GM18907 (cell line): ENCODE data around the gene SSNA1.

ENCODE experiments used
- ATAC-seq: cut with Tn5 transposase; IDR thresholded peaks from one replicate; pipeline ENCODE4 v1.9.1; 2021; ENCODE audit warnings: mild to moderate bottlenecking, moderate library complexity; ENCODE audit not compliant: unreplicated experiment

The SSNA1 gene

GRCh38 chr9:137199411-137200121 is 11.1 kb downstream of the SSNA1 start:
- ATAC-seq: no peak

GRCh38 chr9:137200311-137201204 is 12.1 kb downstream of the SSNA1 start, which contains the start of gene TPRN:
TPRN (minus strand) TSS chr9:137200741; CDS start chr9:137200711, 30 bp downstream.
- peak; percentile 84 for ATAC-seq

GRCh38 chr9:137201205-137201868 is 12.9 kb downstream of the SSNA1 start:
- ATAC-seq: no peak

- no peak for ATAC-seq
Measured at GRCh38 chr9:137202966-137203365, 14.5 kb downstream of the SSNA1 start.

- ATAC-seq: no peak
Measured at GRCh38 chr9:137204731-137205125, 16.3 kb downstream of the SSNA1 start.

GRCh38 chr9:137205126-137206069 is 16.9 kb downstream of the SSNA1 start, which contains the start of the genes NDOR1 and TMEM203:
NDOR1 (plus strand) TSS chr9:137205700; CDS start chr9:137205778, 78 bp downstream.
TMEM203 (minus strand) TSS chr9:137205648; CDS start chr9:137205414, 234 bp downstream.
- ATAC-seq: peak; percentile 56

GRCh38 chr9:137206602-137207001 is 18.1 kb downstream of the SSNA1 start:
- ATAC-seq: no peak

- ATAC-seq: no peak
Measured at GRCh38 chr9:137211532-137211931, 23.1 kb downstream of the SSNA1 start.

GRCh38 chr9:137212520-137212919 is 24.0 kb downstream of the SSNA1 start:
- ATAC-seq: no peak

- ATAC-seq: no peak
Measured at GRCh38 chr9:137213160-137214060, 24.9 kb downstream of the SSNA1 start.

- ATAC-seq: no peak
Measured at GRCh38 chr9:137214620-137215019, 26.1 kb downstream of the SSNA1 start.

- ATAC-seq: no peak
Measured at GRCh38 chr9:137215196-137215986, 26.9 kb downstream of the SSNA1 start.

GRCh38 chr9:137216188-137216965 is 27.9 kb downstream of the SSNA1 start:
- ATAC-seq: no peak

- no peak for ATAC-seq
Measured at GRCh38 chr9:137217276-137218211, 29.1 kb downstream of the SSNA1 start.

- no peak for ATAC-seq
Measured at GRCh38 chr9:137218212-137218753, 29.8 kb downstream of the SSNA1 start.

GRCh38 chr9:137218754-137219271 is 30.3 kb downstream of the SSNA1 start:
- ATAC-seq: no peak
